H1 (cell line): ENCODE results near the gene STK36. TPM values are rescaled to one million over a fixed set of nuclear protein-coding genes. Genes with fewer than 3 reads are reported as not detected.

Experiments
- CTCF ChIA-PET: fragments of 300-600 bp; sonication (Branson Sonifier 250); formaldehyde crosslinking; loops from one replicate; lab custom pipeline; 2021; ENCODE audit not compliant: partially characterized antibody; lab: Charles Lee
- POLR2A ChIA-PET: fragments of 300-600 bp; sonication (Branson Sonifier 250); formaldehyde crosslinking; loops from one replicate; lab custom pipeline; 2021; ENCODE audit warnings: inconsistent platforms; ENCODE audit not compliant: partially characterized antibody; lab: Charles Lee
- DNase-seq, 2 experiments: peaks; one replicate each; pipeline versions ENCODE4 v3.0.0 to v3.0.0-alpha.2; 2010 to 2022; ENCODE audit warnings: low spot score in 2 of 2, low read depth in 1 of 2, mixed read lengths in 1 of 2
- FAIRE-seq: peaks from 2 replicates; lab custom pipeline; 2011; peaks lifted over from hg19 to GRCh38; lab: Jason Lieb, UNC
- H2AFZ ChIP-seq: 2 replicates; pipeline ENCODE4 v1.8.1; 2012; ENCODE audit warnings: low read length, inconsistent platforms
- H2AK5ac ChIP-seq: 2 replicates; pipeline ENCODE4 v1.6.1; 2013; ENCODE audit warnings: low read depth, low read length
- H2BK120ac ChIP-seq: replicated peaks from 2 replicates; pipeline ENCODE3; 2013; ENCODE audit warnings: low read depth, low read length, inconsistent platforms
- H2BK12ac ChIP-seq: 2 replicates; pipeline ENCODE4 v1.6.1; 2013; ENCODE audit warnings: low read depth, low read length
- H2BK15ac ChIP-seq: 2 replicates; pipeline ENCODE4 v1.6.1; 2013; ENCODE audit warnings: low read length
- H2BK20ac ChIP-seq: 2 replicates; pipeline ENCODE4 v1.6.1; 2013; ENCODE audit warnings: low read length
- H2BK5ac ChIP-seq: 2 replicates; pipeline ENCODE4 v1.6.1; 2013; ENCODE audit warnings: low read depth, low read length
- H3K14ac ChIP-seq: 2 replicates; pipeline ENCODE4 v1.6.1; 2013; ENCODE audit warnings: inconsistent platforms; ENCODE audit not compliant: insufficient read length
- H3K18ac ChIP-seq: 2 replicates; pipeline ENCODE4 v1.6.1; 2013; ENCODE audit warnings: low read length; ENCODE audit errors: extremely low read depth
- H3K23ac ChIP-seq: 2 replicates; pipeline ENCODE4 v1.6.1; 2013; ENCODE audit warnings: inconsistent platforms; ENCODE audit not compliant: insufficient read length
- H3K23me2 ChIP-seq: 2 replicates; pipeline ENCODE4 v1.6.1; 2013; ENCODE audit warnings: low read depth, low read length
- H3K27ac ChIP-seq: 2 replicates; pipeline ENCODE4 v1.6.1; 2011; ENCODE audit warnings: low read depth, low read length, inconsistent platforms
- H3K27me3 ChIP-seq, 4 experiments: replicated peaks in 1 of 4; 1 replicate in 1 of 4; 2 replicates in 3 of 4; pipeline versions ENCODE4 v1.6.1 to v1.8.1; 2011 to 2013; ENCODE audit warnings: low read length in 3 of 4, mild to moderate bottlenecking in 3 of 4, inconsistent platforms in 2 of 4, mixed read lengths in 2 of 4, moderate library complexity in 1 of 4; ENCODE audit not compliant: control insufficient read depth in 3 of 4, insufficient read depth in 3 of 4; ENCODE audit errors: extremely low read depth in 1 of 4
- H3K36me3 ChIP-seq, 4 experiments: 2 replicates each; pipeline versions ENCODE4 v1.6.1 to v1.8.1; 2011 to 2013; ENCODE audit warnings: mild to moderate bottlenecking in 4 of 4, low read length in 3 of 4, moderate library complexity in 2 of 4, control low read depth in 1 of 4, inconsistent platforms in 1 of 4; ENCODE audit not compliant: insufficient read depth in 4 of 4, control insufficient read depth in 2 of 4
- H3K4ac ChIP-seq: replicated peaks from 2 replicates; pipeline ENCODE3; 2013; ENCODE audit warnings: low read length, low read depth, mixed read lengths, inconsistent platforms; ENCODE audit not compliant: insufficient read length
- H3K4me1 ChIP-seq, 4 experiments: replicated peaks in 1 of 4; 1 replicate in 1 of 4; 2 replicates in 3 of 4; pipeline versions ENCODE4 v1.6.1 to v1.8.1; 2011 to 2013; ENCODE audit warnings: low read length in 3 of 4, inconsistent platforms in 2 of 4, mixed read lengths in 1 of 4; ENCODE audit not compliant: insufficient read depth in 4 of 4, control insufficient read depth in 3 of 4
- H3K4me2 ChIP-seq, 2 experiments: 2 replicates each; pipeline versions ENCODE4 v1.6.1 to v1.8.1; 2011 to 2013; ENCODE audit warnings: low read depth in 2 of 2, low read length in 2 of 2, control low read depth in 1 of 2, inconsistent platforms in 1 of 2, mild to moderate bottlenecking in 1 of 2; ENCODE audit not compliant: insufficient read depth in 1 of 2
- H3K4me3 ChIP-seq, 4 experiments: fragments of 200-600, 300-600 bp in 1 of 4; sonication (generic), shearing (Covaris generic), sonication (Bioruptor Twin) in 1 of 4; 2 replicates each; pipeline versions ENCODE4 v1.5.1 to v1.8.1; 2011 to 2016; ENCODE audit warnings: low read length in 4 of 4, low read depth in 3 of 4, control low read depth in 2 of 4, inconsistent platforms in 2 of 4, mild to moderate bottlenecking in 2 of 4, mixed read lengths in 1 of 4, moderate library complexity in 1 of 4; ENCODE audit not compliant: insufficient read depth in 2 of 4; ENCODE audit errors: extremely low read depth in 1 of 4
- H3K56ac ChIP-seq: replicated peaks from 2 replicates; pipeline ENCODE3; 2013; ENCODE audit warnings: low read depth, mild to moderate bottlenecking, mixed read lengths, low read length, inconsistent platforms; ENCODE audit not compliant: insufficient read length
- H3K79me1 ChIP-seq: 2 replicates; pipeline ENCODE4 v1.6.1; 2013; ENCODE audit warnings: low read depth, low read length, control low read depth
- H3K79me2 ChIP-seq, 2 experiments: 2 replicates each; pipeline versions ENCODE4 v1.6.1 to v1.8.1; 2012 to 2013; ENCODE audit warnings: low read length in 2 of 2, mild to moderate bottlenecking in 2 of 2, inconsistent platforms in 1 of 2; ENCODE audit not compliant: insufficient read depth in 2 of 2, control insufficient read depth in 1 of 2
- H3K9ac ChIP-seq, 4 experiments: replicated peaks in 1 of 4; 1 replicate in 1 of 4; 2 replicates in 3 of 4; pipeline versions ENCODE4 v1.6.1 to v1.8.1; 2011 to 2013; ENCODE audit warnings: low read depth in 3 of 4, low read length in 3 of 4, control low read depth in 2 of 4, mild to moderate bottlenecking in 2 of 4, moderate library complexity in 2 of 4, inconsistent platforms in 1 of 4; ENCODE audit errors: extremely low read depth in 1 of 4
- H3K9me3 ChIP-seq, 2 experiments: 2 replicates each; pipeline versions ENCODE4 v1.6.1 to v1.8.1; 2012 to 2013; ENCODE audit warnings: mild to moderate bottlenecking in 2 of 2, moderate library complexity in 2 of 2, control low read depth in 1 of 2, inconsistent platforms in 1 of 2, low read depth in 1 of 2, low read length in 1 of 2, mixed read lengths in 1 of 2; ENCODE audit not compliant: insufficient read depth in 2 of 2
- H4K20me1 ChIP-seq, 2 experiments: replicated peaks in 1 of 2; 2 replicates each; pipeline versions ENCODE3 to v1.8.1; 2011 to 2013; ENCODE audit warnings: inconsistent platforms in 2 of 2, low read length in 2 of 2, mild to moderate bottlenecking in 1 of 2; ENCODE audit not compliant: insufficient read depth in 2 of 2, control insufficient read depth in 1 of 2
- H4K5ac ChIP-seq: 2 replicates; pipeline ENCODE4 v1.6.1; 2013; ENCODE audit warnings: low read length, low read depth, mixed read lengths, inconsistent platforms; ENCODE audit not compliant: insufficient read length
- H4K8ac ChIP-seq: 2 replicates; pipeline ENCODE4 v1.8.0; 2013; ENCODE audit warnings: mild to moderate bottlenecking, moderate library complexity, low read length, inconsistent platforms; ENCODE audit not compliant: insufficient read depth; ENCODE audit errors: extremely low read depth
- H4K91ac ChIP-seq: replicated peaks from 2 replicates; pipeline ENCODE3; 2013; ENCODE audit warnings: low read length, mixed read lengths, inconsistent platforms; ENCODE audit not compliant: insufficient read length
- JUND ChIP-seq: IDR thresholded peaks from 2 replicates; pipeline ENCODE4 v1.6.1; 2011; ENCODE audit warnings: mild to moderate bottlenecking, improper control_type of control experiment, low read length
- POU5F1 ChIP-seq: IDR thresholded peaks from 2 replicates; pipeline ENCODE4 v1.6.1; 2011; ENCODE audit warnings: low read depth, mild to moderate bottlenecking, low read length, moderate library complexity
- RNF2 ChIP-seq: fragments of 200-900, 300-1000 bp; sonication (generic); IDR thresholded peaks from 2 replicates; pipeline ENCODE4 v1.7.1; 2016; ENCODE audit warnings: borderline replicate concordance, low read depth, mild to moderate bottlenecking, antibody characterized with exemption, low read length; ENCODE audit not compliant: poor library complexity, severe bottlenecking; ENCODE audit errors: missing control alignments
- SP2 ChIP-seq: IDR thresholded peaks from 2 replicates; pipeline ENCODE4 v1.6.1; 2012; ENCODE audit warnings: mild to moderate bottlenecking, low read length, inconsistent platforms
- TEAD4 ChIP-seq: IDR thresholded peaks from 2 replicates; pipeline ENCODE4 v1.6.1; 2012; ENCODE audit warnings: low read depth, low read length, inconsistent platforms, mixed read lengths
- YY1 ChIP-seq: IDR thresholded peaks from 2 replicates; pipeline ENCODE4 v1.6.1; 2011; ENCODE audit warnings: low read depth, mild to moderate bottlenecking, low read length
- WGBS, 2 experiments: shearing (Covaris generic) in 1 of 2; methylation state at CpG; one replicate each; pipeline versions ENCODE4 v1.1.6 to v1.1.7; 2013 to 2015; ENCODE audit warnings: low lambda C conversion rate in 2 of 2, mixed read lengths in 2 of 2, inconsistent platforms in 1 of 2, low coverage in 1 of 2, missing lambda C conversion rate in 1 of 2; ENCODE audit not compliant: insufficient replicate concordance in 2 of 2, insufficient coverage in 1 of 2, insufficient read length in 1 of 2; ENCODE audit errors: extremely low coverage in 1 of 2, missing lambda C conversion rate in 1 of 2; 5-methylcytosine and 5-hydroxymethylcytosine counted together
- polyA plus RNA-seq, 7 experiments: library from polyadenylated mRNA; depleted of rRNA in 3 of 7; stranded (reverse) in 5 of 7; unstranded in 2 of 7; fragments of >200 nt in 5 of 7; fragments of 200-250 nt in 2 of 7; gene quantifications; 1 replicate in 5 of 7; 2 replicates in 1 of 7; 4 replicates in 1 of 7; pipeline versions ENCODE4 v1.2.1 to v1.2.3, GENCODE V29; 2011 to 2013; ENCODE audit warnings: missing spikeins in 2 of 7, mixed read lengths in 2 of 7
- total RNA-seq: library from RNA; stranded (reverse); fragmentation: NEBNext Ultra II Directional; extraction: Animal tissue kit (Norgen Biotek cat#: 25700); gene quantifications from 2 replicates; pipeline ENCODE4 v1.2.1, GENCODE V29; 2021

The STK36 gene
- total and polyA plus RNA-seq, 2 of the 8 experiments (the other 6 are each of a cell fraction or from before 2014, with no cell fraction given): 41.4 to 57.6 TPM

GRCh38 chr2:218645126-218645525, 26.8 kb upstream of the STK36 start:
- Histone ChIP-seq H3K4me3 (no peak overlapping the region), H3K4me2 (no peak overlapping the region), H3K23me2 (no peaks in the 10 kb centered on the region), H4K91ac (no peak overlapping the region), H3K9ac (no peak overlapping the region), H2BK15ac (no peak overlapping the region), H2AFZ (no peak overlapping the region), H3K23ac (no peak overlapping the region), H2BK12ac (no peak overlapping the region), H2BK20ac (no peak overlapping the region), H3K27ac (no peak overlapping the region), H3K4me1 (no peaks in the 10 kb centered on the region), H3K14ac (no peak overlapping the region), H3K79me1 (no peaks in the 10 kb centered on the region), H4K20me1 (peaks cover 2 to 13% of the 10 kb centered on the region in 2 experiments), H3K36me3 (peaks cover 42 to 82% (median 71%) of the 10 kb centered on the region in 4 experiments), H3K9me3 (no peaks in the 10 kb centered on the region), H3K56ac (no peak overlapping the region), H3K79me2 (no peaks in the 10 kb centered on the region; a peak in 1 of 4 replicates), H4K5ac (no peak overlapping the region), H3K18ac (no peak overlapping the region), H3K4ac (no peak overlapping the region), H2AK5ac (no peak overlapping the region), H3K27me3 (no peaks in the 10 kb centered on the region), H2BK120ac (no peak overlapping the region), H4K8ac (no peak overlapping the region), H2BK5ac (no peak overlapping the region)
- FAIRE-seq (no peak), DNase-seq (no peak)
- WGBS, 2 experiments: 100% methylated on average over 1 of the region's 1 CpG; no CpG with 5 or more reads in 1 of the 2 experiments
- TF ChIP-seq YY1 (no peak), SP2 (no peak), RNF2 (no peak), POU5F1 (no peak), JUND (no peak), TEAD4 (no peak)
- CTCF ChIA-PET: interaction anchor here (1.3 to 6.0 kb wide), 5 partner anchors 14 to 68 kb away, joined by 4 to 48 read pairs (median 5); partner anchors contain the start of genes BCS1L and ZNF142
- POLR2A ChIA-PET: interaction anchor here (0.6 to 3.5 kb wide), 4 partner anchors 9 to 67 kb away, joined by 4 to 13 read pairs (median 8); partner anchors contain the start of genes BCS1L and ZNF142
